Neural cell (in vitro differentiated cells): ENCODE measurements around the gene AFAP1. TPM values are rescaled to one million over a fixed set of nuclear protein-coding genes. Genes with fewer than 3 reads are reported as not detected.

ENCODE experiments used
- H2AFZ ChIP-seq: fragments of 200-600, 300-800 bp; sonication (generic), shearing (Covaris generic); 2 replicates; pipeline ENCODE4 v1.6.0; 2014; ENCODE audit warnings: low read depth, mild to moderate bottlenecking, antibody characterized with exemption, low read length, moderate library complexity
- H3F3A ChIP-seq: fragments of 200-600 bp; shearing (Covaris generic); 2 replicates; pipeline ENCODE4 v1.6.1; 2016; ENCODE audit warnings: mild to moderate bottlenecking, moderate library complexity, mixed read lengths, antibody characterized with exemption, low read length; ENCODE audit not compliant: insufficient read depth, poor library complexity, severe bottlenecking
- H3K27ac ChIP-seq: fragments of 200-600, 300-800 bp; sonication (generic), shearing (Covaris generic); 2 replicates; pipeline ENCODE4 v1.5.1; 2014; ENCODE audit warnings: mild to moderate bottlenecking, low read length, moderate library complexity
- H3K27me3 ChIP-seq: fragments of 300-800, 200-600 bp; sonication (generic), shearing (Covaris generic); 2 replicates; pipeline ENCODE4 v1.6.0; 2014; ENCODE audit warnings: mild to moderate bottlenecking, low read depth, low read length, moderate library complexity; ENCODE audit not compliant: insufficient read depth
- H3K36me3 ChIP-seq: fragments of 300-800, 200-600 bp; sonication (generic), shearing (Covaris generic); 2 replicates; pipeline ENCODE4 v1.5.1; 2014; ENCODE audit warnings: mild to moderate bottlenecking, antibody characterized with exemption, low read length, moderate library complexity; ENCODE audit not compliant: insufficient read depth
- H3K4me2 ChIP-seq: fragments of 300-800, 200-600 bp; sonication (generic), shearing (Covaris generic); 2 replicates; pipeline ENCODE4 v1.6.0; 2014; ENCODE audit warnings: mild to moderate bottlenecking, low read length
- H3K4me3 ChIP-seq: fragments of 300-800, 200-600 bp; sonication (generic), shearing (Covaris generic); 2 replicates; pipeline ENCODE4 v1.5.1; 2014; ENCODE audit warnings: mild to moderate bottlenecking, low read length, moderate library complexity
- H3K79me2 ChIP-seq: fragments of 200-600 bp; shearing (Covaris generic); replicated peaks from 2 replicates; pipeline ENCODE4 v1.6.0; 2014; ENCODE audit warnings: mild to moderate bottlenecking, low read length, moderate library complexity; ENCODE audit not compliant: insufficient read depth
- H3K9ac ChIP-seq: fragments of 300-800, 200-600 bp; sonication (generic), shearing (Covaris generic); 2 replicates; pipeline ENCODE4 v1.6.1; 2016; ENCODE audit warnings: mild to moderate bottlenecking, low read length, mixed read lengths
- H3K9me2 ChIP-seq: fragments of 200-600 bp; shearing (Covaris generic); 2 replicates; pipeline ENCODE4 v1.6.1; 2016; ENCODE audit warnings: mild to moderate bottlenecking, low read length, mixed read lengths; ENCODE audit not compliant: insufficient read depth
- H3K9me3 ChIP-seq: fragments of 200-600, 300-800 bp; sonication (generic), shearing (Covaris generic); 2 replicates; pipeline ENCODE4 v1.6.1; 2016; ENCODE audit warnings: mild to moderate bottlenecking, mixed run types, low read length, moderate library complexity, mixed read lengths
- H4K20me1 ChIP-seq: fragments of 200-600 bp; shearing (Covaris generic); 2 replicates; pipeline ENCODE4 v1.6.1; 2016; ENCODE audit warnings: mild to moderate bottlenecking, mixed run types; ENCODE audit not compliant: insufficient read depth
- CTCF ChIP-seq: fragments of 450-650 bp; IDR thresholded peaks from 2 replicates; pipeline ENCODE4 v1.5.1; 2014; ENCODE audit warnings: antibody characterized with exemption, mild to moderate bottlenecking, moderate library complexity; ENCODE audit not compliant: poor library complexity, severe bottlenecking
- EP300 ChIP-seq: fragments of 450-650 bp; conservative IDR thresholded peaks from 2 replicates; pipeline ENCODE4 v1.6.1; 2014; ENCODE audit warnings: antibody characterized with exemption, mild to moderate bottlenecking, moderate library complexity; ENCODE audit not compliant: poor library complexity, severe bottlenecking
- EZH2 ChIP-seq: fragments of 200-600, 300-800 bp; shearing (Covaris generic), sonication (generic); IDR thresholded peaks from 2 replicates; pipeline ENCODE4 v1.6.1; 2014; ENCODE audit warnings: antibody characterized with exemption, low read length, borderline replicate concordance, mild to moderate bottlenecking; ENCODE audit not compliant: insufficient read depth, poor library complexity, severe bottlenecking
- MXI1 ChIP-seq: fragments of 450-650 bp; conservative IDR thresholded peaks from 2 replicates; pipeline ENCODE4 v1.6.1; 2014; ENCODE audit warnings: antibody characterized with exemption, mild to moderate bottlenecking; ENCODE audit not compliant: poor library complexity, severe bottlenecking
- POLR2AphosphoS5 ChIP-seq: IDR thresholded peaks from 2 replicates; pipeline ENCODE4 v1.6.1; 2012
- RAD21 ChIP-seq: fragments of 450-650 bp; conservative IDR thresholded peaks from 2 replicates; pipeline ENCODE4 v1.6.1; 2014; ENCODE audit warnings: antibody characterized with exemption, mild to moderate bottlenecking, moderate library complexity
- REST ChIP-seq: IDR thresholded peaks from 2 replicates; pipeline ENCODE4 v1.6.1; 2012; ENCODE audit warnings: borderline replicate concordance
- SMC3 ChIP-seq: fragments of 450-650 bp; conservative IDR thresholded peaks from 2 replicates; pipeline ENCODE4 v1.6.1; 2014; ENCODE audit warnings: antibody characterized with exemption, mild to moderate bottlenecking, moderate library complexity; ENCODE audit not compliant: poor library complexity
- TAF1 ChIP-seq: IDR thresholded peaks from 2 replicates; pipeline ENCODE4 v1.6.1; 2012; ENCODE audit warnings: low read depth
- polyA plus RNA-seq: library from polyadenylated mRNA; depleted of rRNA; stranded (reverse); fragments of >200 nt; gene quantifications from 2 replicates; pipeline ENCODE4 v1.2.3, GENCODE V29; 2014

Gene AFAP1
- polyA plus RNA-seq, 1 donor from 2014 or later: 38.9 TPM

GRCh38 chr4:7980036-7980435, 40.4 kb upstream of the AFAP1 start:
- no peaks in the 10 kb centered on the region for H4K20me1 ChIP-seq
- no peaks in the 10 kb centered on the region for H3F3A ChIP-seq
- H2AFZ ChIP-seq: no peak overlapping the region
- H3K9me2 ChIP-seq: no peaks in the 10 kb centered on the region
- no peak overlapping the region for H3K27ac ChIP-seq
- TF ChIP-seq SMC3 (no peak), MXI1 (no peak), EZH2 (no peak), RAD21 (no peak), POLR2AphosphoS5 (no peak), REST (no peak), TAF1 (no peak), CTCF (no peak), EP300 (no peak)
- no peaks in the 10 kb centered on the region for H3K9me3 ChIP-seq
- no peak overlapping the region for H3K4me2 ChIP-seq
- H3K9ac ChIP-seq: no peak overlapping the region
- no peaks in the 10 kb centered on the region for H3K27me3 ChIP-seq
- H3K4me3 ChIP-seq: no peak overlapping the region
- no peaks in the 10 kb centered on the region for H3K79me2 ChIP-seq
- H3K36me3 ChIP-seq: no peaks in the 10 kb centered on the region

- Histone ChIP-seq H3K9me2 (no peaks in the 10 kb centered on the region), H3K9ac (no peak overlapping the region), H3K36me3 (no peaks in the 10 kb centered on the region), H3K79me2 (no peaks in the 10 kb centered on the region), H3K4me3 (no peak overlapping the region), H3K27me3 (no peaks in the 10 kb centered on the region), H4K20me1 (no peaks in the 10 kb centered on the region), H2AFZ (no peak overlapping the region), H3K9me3 (no peaks in the 10 kb centered on the region), H3K4me2 (no peak overlapping the region), H3K27ac (no peak overlapping the region), H3F3A (no peaks in the 10 kb centered on the region)
- no peak for TF ChIP-seq SMC3
- TF ChIP-seq MXI1: no peak
- TF ChIP-seq REST: no peak
- TF ChIP-seq RAD21: no peak
- no peak for TF ChIP-seq EP300
- no peak for TF ChIP-seq POLR2AphosphoS5
- no peak for TF ChIP-seq TAF1
- TF ChIP-seq CTCF: no peak
- no peak for TF ChIP-seq EZH2
Observed at GRCh38 chr4:7979652-7979968, 39.9 kb upstream of the AFAP1 start.
